Neural progenitor cell (in vitro differentiated cells): ENCODE measurements around the gene FKBP5. TPM values are rescaled to one million over a fixed set of nuclear protein-coding genes. Genes with fewer than 3 reads are reported as not detected.

Source experiments
- DNase-seq: peaks from one replicate; pipeline ENCODE4 v3.0.0-alpha.2; 2016; ENCODE audit warnings: low spot score
- H2AFZ ChIP-seq: fragments of 200-600 bp; sonication (generic); replicated peaks from 2 replicates; pipeline ENCODE4 v1.6.1; 2016; ENCODE audit warnings: antibody characterized with exemption
- H3F3A ChIP-seq: fragments of 200-600 bp; sonication (generic); 2 replicates; pipeline ENCODE4 v1.6.1; 2016; ENCODE audit warnings: antibody characterized with exemption, low read depth
- H3K27ac ChIP-seq: fragments of 200-600 bp; sonication (generic); 2 replicates; pipeline ENCODE4 v1.5.1; 2016; ENCODE audit warnings: mild to moderate bottlenecking
- H3K27me3 ChIP-seq: fragments of 200-600 bp; sonication (generic); 2 replicates; pipeline ENCODE4 v1.6.1; 2016; ENCODE audit warnings: mild to moderate bottlenecking, moderate library complexity
- H3K36me3 ChIP-seq: fragments of 200-600 bp; sonication (generic); 2 replicates; pipeline ENCODE4 v1.5.1; 2016
- H3K4me1 ChIP-seq: fragments of 200-600 bp; sonication (generic); 2 replicates; pipeline ENCODE4 v1.6.1; 2016; ENCODE audit warnings: mixed run types
- H3K4me2 ChIP-seq: fragments of 200-600 bp; sonication (generic); 2 replicates; pipeline ENCODE4 v1.6.1; 2016
- H3K4me3 ChIP-seq: fragments of 200-600 bp; sonication (generic); 2 replicates; pipeline ENCODE4 v1.5.1; 2016
- H3K79me2 ChIP-seq: fragments of 200-600 bp; sonication (generic); 2 replicates; pipeline ENCODE4 v1.6.1; 2016; ENCODE audit warnings: low read depth
- H3K9ac ChIP-seq: fragments of 200-600 bp; sonication (generic); 2 replicates; pipeline ENCODE4 v1.6.1; 2016
- H3K9me3 ChIP-seq: fragments of 200-600 bp; sonication (generic); 2 replicates; pipeline ENCODE4 v1.5.1; 2016; ENCODE audit warnings: low read depth
- H4K20me1 ChIP-seq: fragments of 200-600 bp; sonication (generic); 2 replicates; pipeline ENCODE4 v1.6.1; 2016; ENCODE audit warnings: low read depth
- H3K27ac Mint-ChIP-seq: 3 replicates; pipeline ENCODE4 v1.8.0; 2021; ENCODE audit warnings: mixed read lengths
- H3K27me3 Mint-ChIP-seq: 2 replicates; pipeline ENCODE4 v1.8.0; 2022; ENCODE audit warnings: low read depth, mild to moderate bottlenecking, inconsistent platforms, moderate library complexity, mixed read lengths; ENCODE audit not compliant: insufficient read depth
- H3K36me3 Mint-ChIP-seq: 3 replicates; pipeline ENCODE4 v1.8.0; 2021; ENCODE audit warnings: mixed read lengths
- H3K4me1 Mint-ChIP-seq: 3 replicates; pipeline ENCODE4 v1.8.0; 2021; ENCODE audit warnings: mixed read lengths
- H3K4me3 Mint-ChIP-seq: 3 replicates; pipeline ENCODE4 v1.8.0; 2021; ENCODE audit warnings: mild to moderate bottlenecking, moderate library complexity, mixed read lengths
- H3K9me3 Mint-ChIP-seq: 3 replicates; pipeline ENCODE4 v1.8.0; 2020; ENCODE audit warnings: mixed read lengths
- EZH2 ChIP-seq: fragments of 200-600 bp; sonication (generic); IDR thresholded peaks from 2 replicates; pipeline ENCODE4 v1.6.1; 2017; ENCODE audit warnings: antibody characterized with exemption, mild to moderate bottlenecking, moderate library complexity
- EZH2phosphoT487 ChIP-seq: fragments of 200-600 bp; sonication (generic); IDR thresholded peaks from 2 replicates; pipeline ENCODE4 v1.6.1; 2017; ENCODE audit warnings: antibody characterized with exemption
- total RNA-seq: library from RNA; depleted of rRNA; stranded (reverse); fragments of >200 nt; gene quantifications from 2 replicates; pipeline ENCODE4 v1.2.3, GENCODE V29; 2015; ENCODE audit warnings: low replicate concordance
- TF ChIP-seq, protein P1 (sequence below): fragments of 200-600 bp; sonication (generic); IDR thresholded peaks from 2 replicates; pipeline ENCODE4 v1.5.1; 2017; ENCODE audit warnings: antibody characterized with exemption, mild to moderate bottlenecking

Gene FKBP5
- total RNA-seq, 1 donor from 2014 or later: 20.9 TPM

DNA sequence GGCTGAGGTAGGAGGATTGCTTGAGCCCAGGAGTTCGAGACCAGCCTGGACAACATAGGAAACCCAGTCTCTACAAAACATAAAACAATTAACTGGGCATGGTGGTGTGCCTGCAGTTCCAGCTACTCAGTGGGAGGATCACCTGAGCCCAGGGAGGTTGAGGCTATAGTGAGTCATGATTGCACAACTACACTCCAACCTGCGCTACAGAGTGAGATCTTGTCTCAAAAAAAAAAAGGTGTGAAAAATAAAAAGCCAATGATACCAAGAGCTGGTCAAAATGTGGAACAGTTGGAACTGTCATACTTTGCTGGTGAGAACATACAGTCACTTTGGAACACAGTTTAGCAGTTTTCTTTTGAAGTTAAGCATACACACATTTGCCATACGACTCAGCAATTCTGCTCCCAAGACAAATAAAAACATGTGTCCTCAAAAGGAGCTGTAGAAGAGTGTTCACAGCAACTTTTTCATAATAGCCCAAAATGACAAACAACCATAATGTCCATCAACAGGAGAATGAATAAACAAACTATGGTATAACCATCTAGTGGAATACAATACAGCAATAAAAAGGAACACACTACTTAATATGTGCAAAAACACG lies 21.6 kb upstream of the FKBP5 start:
- Histone ChIP-seq H3K9me3 (no peaks in the 10 kb centered on the region), H3K79me2 (no peaks in the 10 kb centered on the region), H3F3A (peaks cover 4% of the 10 kb centered on the region), H4K20me1 (no peaks in the 10 kb centered on the region), H3K4me1 (peaks cover 5% of the 10 kb centered on the region), H3K27me3 (no peaks in the 10 kb centered on the region), H2AFZ (no peak overlapping the region), H3K36me3 (no peaks in the 10 kb centered on the region), H3K27ac (no peak overlapping the region), H3K4me3 (no peak overlapping the region), H3K4me2 (no peak overlapping the region), H3K9ac (no peak overlapping the region)
- Mint-ChIP-seq H3K4me1 (peaks cover 7% of the 10 kb centered on the region), H3K9me3 (no peaks in the 10 kb centered on the region), H3K27me3 (peaks cover 4% of the 10 kb centered on the region), H3K36me3 (no peaks in the 10 kb centered on the region), H3K27ac (no peak overlapping the region), H3K4me3 (no peak overlapping the region)
- TF ChIP-seq, protein P1, sequence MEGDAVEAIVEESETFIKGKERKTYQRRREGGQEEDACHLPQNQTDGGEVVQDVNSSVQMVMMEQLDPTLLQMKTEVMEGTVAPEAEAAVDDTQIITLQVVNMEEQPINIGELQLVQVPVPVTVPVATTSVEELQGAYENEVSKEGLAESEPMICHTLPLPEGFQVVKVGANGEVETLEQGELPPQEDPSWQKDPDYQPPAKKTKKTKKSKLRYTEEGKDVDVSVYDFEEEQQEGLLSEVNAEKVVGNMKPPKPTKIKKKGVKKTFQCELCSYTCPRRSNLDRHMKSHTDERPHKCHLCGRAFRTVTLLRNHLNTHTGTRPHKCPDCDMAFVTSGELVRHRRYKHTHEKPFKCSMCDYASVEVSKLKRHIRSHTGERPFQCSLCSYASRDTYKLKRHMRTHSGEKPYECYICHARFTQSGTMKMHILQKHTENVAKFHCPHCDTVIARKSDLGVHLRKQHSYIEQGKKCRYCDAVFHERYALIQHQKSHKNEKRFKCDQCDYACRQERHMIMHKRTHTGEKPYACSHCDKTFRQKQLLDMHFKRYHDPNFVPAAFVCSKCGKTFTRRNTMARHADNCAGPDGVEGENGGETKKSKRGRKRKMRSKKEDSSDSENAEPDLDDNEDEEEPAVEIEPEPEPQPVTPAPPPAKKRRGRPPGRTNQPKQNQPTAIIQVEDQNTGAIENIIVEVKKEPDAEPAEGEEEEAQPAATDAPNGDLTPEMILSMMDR: no peak
- TF ChIP-seq EZH2: no peak
- no peak for TF ChIP-seq EZH2phosphoT487
- no peak for DNase-seq

DNA sequence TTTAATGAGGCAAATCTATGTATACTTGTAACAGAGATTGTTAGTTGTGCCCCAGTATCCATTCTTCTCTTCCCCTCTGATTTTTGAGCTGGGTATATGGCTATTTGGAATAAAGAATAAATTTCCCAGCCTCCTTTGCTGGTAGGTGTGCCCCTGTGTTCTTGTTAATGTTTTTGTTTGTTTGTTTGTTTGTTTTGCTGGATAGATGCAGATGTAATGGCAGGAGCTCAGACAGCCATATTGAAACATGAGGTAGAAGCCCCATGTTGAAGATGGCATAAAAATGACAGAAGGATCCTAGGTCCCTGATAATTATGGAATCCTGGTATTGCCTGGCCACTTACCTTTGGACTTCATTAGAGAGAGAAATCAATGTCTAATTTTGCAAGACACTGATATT lies 19.9 kb upstream of the FKBP5 start:
- H3K79me2 ChIP-seq: no peaks in the 10 kb centered on the region
- peaks cover 4% of the 10 kb centered on the region for H3K4me1 ChIP-seq

DNA sequence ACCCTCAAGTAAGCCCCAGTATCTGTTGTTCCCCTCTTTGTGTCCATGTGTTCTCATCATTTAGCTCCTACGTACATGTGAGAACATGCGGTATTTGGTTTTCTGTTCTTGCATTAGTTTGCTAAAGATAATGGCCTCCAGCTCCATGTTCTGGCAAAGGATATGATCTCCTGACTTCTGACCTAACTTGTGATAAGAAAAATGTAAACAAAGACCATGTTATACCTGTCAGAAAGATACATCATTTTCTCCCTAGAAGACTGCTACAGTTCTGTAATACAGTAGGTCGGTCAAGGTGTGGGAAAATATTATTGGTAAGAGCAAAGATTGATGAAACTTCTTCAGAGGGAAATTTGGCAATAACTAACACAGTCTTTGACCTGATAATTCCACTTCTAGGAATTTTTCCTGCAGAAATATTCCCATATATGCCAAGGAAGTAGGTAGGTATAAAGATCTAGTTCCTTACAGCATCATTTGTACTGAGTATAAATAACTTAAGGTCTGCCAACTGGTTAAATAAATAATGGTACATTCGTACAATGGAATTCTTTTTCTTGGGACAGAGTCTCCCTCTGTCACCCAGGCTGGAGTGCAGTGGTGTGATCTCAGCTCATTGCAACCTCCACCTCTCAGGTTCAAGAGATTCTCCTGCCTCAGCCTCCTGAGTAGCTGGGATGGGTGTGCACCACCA lies 19.1 kb upstream of the FKBP5 start:
- H3K27ac ChIP-seq: no peak overlapping the region
- no peak overlapping the region for H3K4me3 ChIP-seq
- no peaks in the 10 kb centered on the region for H3K9me3 ChIP-seq
- H3K4me2 ChIP-seq: no peak overlapping the region
- no peaks in the 10 kb centered on the region for H3K36me3 ChIP-seq
- no peaks in the 10 kb centered on the region for H3K79me2 ChIP-seq
- no peak overlapping the region for H2AFZ ChIP-seq
- no peak for DNase-seq
- no peaks in the 10 kb centered on the region for H4K20me1 ChIP-seq
- TF ChIP-seq EZH2: no peak
- TF ChIP-seq, protein P1: no peak
- TF ChIP-seq EZH2phosphoT487: no peak
- no peaks in the 10 kb centered on the region for H3K27me3 ChIP-seq
- H3K27me3 Mint-ChIP-seq: peaks cover 4% of the 10 kb centered on the region
- H3K4me3 Mint-ChIP-seq: no peak overlapping the region
- H3K9me3 Mint-ChIP-seq: peaks cover 5% of the 10 kb centered on the region
- no peaks in the 10 kb centered on the region for H3F3A ChIP-seq
- no peaks in the 10 kb centered on the region for H3K36me3 Mint-ChIP-seq
- H3K9ac ChIP-seq: no peak overlapping the region
- H3K27ac Mint-ChIP-seq: no peak overlapping the region
- H3K4me1 ChIP-seq: no peaks in the 10 kb centered on the region
- H3K4me1 Mint-ChIP-seq: no peaks in the 10 kb centered on the region

More for the DNA sequence above, 19.9 kb upstream of the FKBP5 start:
- Histone ChIP-seq H3F3A (peaks cover 4% of the 10 kb centered on the region), H2AFZ (no peak overlapping the region), H3K9ac (no peak overlapping the region), H3K9me3 (no peaks in the 10 kb centered on the region), H3K4me2 (no peak overlapping the region), H3K27ac (no peak overlapping the region), H3K4me3 (no peak overlapping the region), H3K27me3 (no peaks in the 10 kb centered on the region), H4K20me1 (no peaks in the 10 kb centered on the region), H3K36me3 (no peaks in the 10 kb centered on the region)
- peaks cover 4% of the 10 kb centered on the region for H3K9me3 Mint-ChIP-seq
- H3K36me3 Mint-ChIP-seq: no peaks in the 10 kb centered on the region
- H3K27me3 Mint-ChIP-seq: peaks cover 4% of the 10 kb centered on the region
- H3K4me3 Mint-ChIP-seq: no peak overlapping the region
- TF ChIP-seq EZH2phosphoT487 (no peak), EZH2 (no peak)
- TF ChIP-seq, protein P1: no peak
- peaks cover 3% of the 10 kb centered on the region for H3K4me1 Mint-ChIP-seq
- DNase-seq: no peak
- no peak overlapping the region for H3K27ac Mint-ChIP-seq
